Cerebellar nuclear complex (tissue), 1 donor: ENCODE measurements around the gene SPDYE3.
"Not testable (repeated sequence)": the region's sequence is repeated elsewhere in the genome, so short reads cannot be mapped to it uniquely, and the experiment has no call there.

ENCODE experiments used
- DNase-seq, 2 experiments: peaks; one replicate each; lab custom pipeline; 2025; lab: John Stamatoyannopoulos, UW

The SPDYE3 gene

GRCh38 chr7:100287191-100287969, 20.1 kb upstream of the SPDYE3 start:
- DNase-seq = not testable (repeated sequence)

- DNase-seq = not testable (repeated sequence)
Measured at GRCh38 chr7:100288258-100288657, 19.2 kb upstream of the SPDYE3 start.

- not testable (repeated sequence) for DNase-seq
Measured at GRCh38 chr7:100292162-100292561, 15.3 kb upstream of the SPDYE3 start.

- not testable (repeated sequence) for DNase-seq
Measured at GRCh38 chr7:100295269-100295668, 12.2 kb upstream of the SPDYE3 start.

- not testable (repeated sequence) for DNase-seq
Measured at GRCh38 chr7:100297852-100298631, 9.5 kb upstream of the SPDYE3 start.

GRCh38 chr7:100298632-100298895, 8.9 kb upstream of the SPDYE3 start:
- not testable (repeated sequence) for DNase-seq

GRCh38 chr7:100304526-100304925, 3.0 kb upstream of the SPDYE3 start:
- DNase-seq = not testable (repeated sequence)

- DNase-seq = not testable (repeated sequence)
Measured at GRCh38 chr7:100318329-100318728, 10.8 kb downstream of the SPDYE3 start.

GRCh38 chr7:100321648-100322047, 14.1 kb downstream of the SPDYE3 start:
- DNase-seq = not testable (repeated sequence)

- not testable (repeated sequence) for DNase-seq
Measured at GRCh38 chr7:100324194-100324593, 16.7 kb downstream of the SPDYE3 start.

GRCh38 chr7:100325671-100326070, 18.2 kb downstream of the SPDYE3 start:
- DNase-seq = not testable (repeated sequence)

- not testable (repeated sequence) for DNase-seq
Measured at GRCh38 chr7:100326914-100327313, 19.4 kb downstream of the SPDYE3 start.

GRCh38 chr7:100335566-100336466, 28.3 kb downstream of the SPDYE3 start:
- peak; percentile 69 to 85 for DNase-seq

GRCh38 chr7:100338083-100338696, 30.7 kb downstream of the SPDYE3 start:
- not testable (repeated sequence) for DNase-seq

- DNase-seq = not testable (repeated sequence)
Measured at GRCh38 chr7:100341286-100341685, 33.8 kb downstream of the SPDYE3 start.

- DNase-seq = peak; percentile 42 to 61
Measured at GRCh38 chr7:100342765-100343164, 35.3 kb downstream of the SPDYE3 start.

GRCh38 chr7:100344124-100344559, 36.6 kb downstream of the SPDYE3 start:
- DNase-seq = not testable (repeated sequence)

- not testable (repeated sequence) for DNase-seq
Measured at GRCh38 chr7:100344560-100345287, 37.2 kb downstream of the SPDYE3 start.

- DNase-seq = peak in 1 of 2 experiments; percentile 54
Measured at GRCh38 chr7:100345288-100345672, 37.8 kb downstream of the SPDYE3 start.

- no peak for DNase-seq
Measured at GRCh38 chr7:100346921-100347320, 39.4 kb downstream of the SPDYE3 start.

GRCh38 chr7:100348805-100349204, 41.3 kb downstream of the SPDYE3 start:
- no peak for DNase-seq
